ENCODE data around the gene UBA7. TPM values are rescaled to one million over a fixed set of nuclear protein-coding genes. Genes with fewer than 3 reads are reported as not detected.

UBA7 gene
- total and polyA plus RNA-seq, 2 of the 8 experiments (the other 6 are each of a cell fraction or from before 2014, with no cell fraction given) = 0.34 to 0.65 TPM

DNA sequence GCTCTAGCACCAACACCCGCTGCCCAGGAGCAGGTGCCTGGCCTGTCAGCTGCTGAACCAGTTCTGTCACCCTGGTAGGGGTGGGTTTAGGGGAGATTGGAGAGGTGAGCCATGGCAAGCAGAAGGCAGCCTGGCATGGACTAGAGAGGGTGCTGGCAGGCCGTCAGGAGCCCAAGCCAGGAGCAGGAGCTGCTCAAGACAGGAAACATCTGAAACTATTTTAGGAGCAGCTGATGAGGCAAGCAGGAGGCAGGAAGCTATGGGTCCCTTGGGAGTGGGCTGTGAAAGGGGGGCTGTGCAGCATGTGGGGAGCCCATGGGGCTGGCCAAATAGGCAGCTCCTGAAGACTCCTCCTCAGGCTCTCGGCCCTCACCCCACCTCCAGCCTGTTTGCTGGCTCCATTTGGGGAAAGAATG, 8.4 kb downstream of the UBA7 start:
- Histone ChIP-seq H3K14ac (ENCODE audit: insufficient read length) (no peak overlapping the region), H2BK5ac (ENCODE audit: low read depth, low read length) (peak overlapping the region; percentile 35; the same call in 1 of the 2 replicates), H2BK12ac (ENCODE audit: low read depth, low read length) (peak overlapping the region; percentile 92; the same call in 1 of the 2 replicates), H3K4me3 (ENCODE audit: extremely low read depth in 1 of 4, insufficient read depth in 2 of 4, low read depth in 3 of 4, low read length in 4 of 4) (no peak overlapping the region), H4K91ac (replicated peaks; ENCODE audit: insufficient read length, low read length) (no peak overlapping the region), H2BK120ac (replicated peaks; ENCODE audit: low read depth, low read length) (no peak overlapping the region), H3K36me3 (ENCODE audit: control insufficient read depth in 2 of 4, insufficient read depth in 4 of 4, low read length in 3 of 4) (no peaks in the 10 kb centered on the region), H4K5ac (ENCODE audit: insufficient read length, low read depth, low read length) (no peak overlapping the region), H3K4ac (replicated peaks; ENCODE audit: insufficient read length, low read depth, low read length) (no peak overlapping the region), H4K20me1 (replicated peaks in 1 of 2; ENCODE audit: control insufficient read depth in 1 of 2, insufficient read depth in 2 of 2, low read length in 2 of 2) (no peaks in the 10 kb centered on the region), H3K4me2 (ENCODE audit: insufficient read depth in 1 of 2, low read depth in 2 of 2, low read length in 2 of 2) (peak overlapping the region in 1 of 2 experiments; percentile 41; a peak in 1 of 4 replicates), H2BK15ac (ENCODE audit: low read length) (peak overlapping the region; percentile 98; the same call in 1 of the 2 replicates), H3K9me3 (ENCODE audit: insufficient read depth in 2 of 2, low read depth in 1 of 2, low read length in 1 of 2) (no peaks in the 10 kb centered on the region), H3K79me2 (ENCODE audit: control insufficient read depth in 1 of 2, insufficient read depth in 2 of 2, low read length in 2 of 2) (no peaks in the 10 kb centered on the region), H3K18ac (ENCODE audit: extremely low read depth, low read length) (peak overlapping the region; percentile 60; the same call in 1 of the 2 replicates), H3K56ac (replicated peaks; ENCODE audit: insufficient read length, low read depth, low read length) (no peak overlapping the region), H3K27ac (ENCODE audit: low read depth, low read length) (no peak overlapping the region), H3K27me3 (replicated peaks in 1 of 4; ENCODE audit: control insufficient read depth in 3 of 4, extremely low read depth in 1 of 4, insufficient read depth in 3 of 4, low read length in 3 of 4) (peaks cover 0 to 18% (median 15%) of the 10 kb centered on the region in 4 experiments; a peak in 6 of 7 replicates), H3K79me1 (ENCODE audit: low read depth, low read length) (no peaks in the 10 kb centered on the region), H3K23me2 (ENCODE audit: low read depth, low read length) (peaks cover 8% of the 10 kb centered on the region; the same call in 1 of the 2 replicates), H4K8ac (ENCODE audit: extremely low read depth, insufficient read depth, low read length) (no peak overlapping the region), H3K4me1 (replicated peaks in 1 of 4; ENCODE audit: control insufficient read depth in 3 of 4, insufficient read depth in 4 of 4, low read length in 3 of 4) (peaks cover 0 to 25% (median 21%) of the 10 kb centered on the region in 4 experiments; a peak in 6 of 7 replicates), H2AFZ (ENCODE audit: low read length) (no peak overlapping the region), H2BK20ac (ENCODE audit: low read length) (no peak overlapping the region), H3K23ac (ENCODE audit: insufficient read length) (no peak overlapping the region), H3K9ac (replicated peaks in 1 of 4; ENCODE audit: extremely low read depth in 1 of 4, low read depth in 3 of 4, low read length in 3 of 4) (no peak overlapping the region), H2AK5ac (ENCODE audit: low read depth, low read length) (no peak overlapping the region; the same call in 1 of the 2 replicates)
- 85% methylated on average over 3 of the region's 3 CpGs; no CpG with 5 or more reads in 1 of the 2 experiments for WGBS, 2 experiments (ENCODE audit: extremely low coverage in 1 of 2, insufficient coverage in 1 of 2, insufficient read length in 1 of 2, insufficient replicate concordance in 2 of 2, low coverage in 1 of 2, low lambda C conversion rate in 2 of 2, missing lambda C conversion rate in 1 of 2)
- POLR2A ChIA-PET (ENCODE audit: partially characterized antibody) = interaction anchor here (0.6 to 6.2 kb wide), 7 partner anchors 10 to 531 kb away, joined by 3 to 16 read pairs (median 4); partner anchors contain the start of gene AMIGO3
- CTCF ChIA-PET (ENCODE audit: partially characterized antibody) = interaction anchor here (1.3 to 17.0 kb wide), 6 partner anchors 11 to 104 kb away, joined by 6 to 266 read pairs (median 9); partner anchors contain the start of gene UBA7
- TF ChIP-seq GTF2F1 (IDR thresholded peaks at IDR 0.05; ENCODE audit: borderline replicate concordance, low read depth, low read length) (no peak), PHF8 (conservative IDR thresholded peaks at IDR 0.05; ENCODE audit: low read depth, low read length) (no peak), JUN (IDR thresholded peaks at IDR 0.05; ENCODE audit: low read depth, low read length) (no peak), EZH2 (IDR thresholded peaks at IDR 0.05; ENCODE audit: low read depth, low read length, severe bottlenecking) (no peak), POLR2A (IDR thresholded peaks at IDR 0.05; ENCODE audit: control extremely low read depth in 1 of 2, low read depth in 2 of 2, low read length in 2 of 2) (no peak), CEBPB (IDR thresholded peaks at IDR 0.05; ENCODE audit: low read depth, low read length) (no peak), POU5F1 (IDR thresholded peaks at IDR 0.05; ENCODE audit: low read depth, low read length) (no peak), CREB1 (IDR thresholded peaks at IDR 0.05) (no peak), JUND (IDR thresholded peaks at IDR 0.05; ENCODE audit: low read length) (no peak), KDM5A (IDR thresholded peaks at IDR 0.05; ENCODE audit: low read length) (no peak)
- DNase-seq (ENCODE audit: low read depth in 1 of 2, low spot score in 2 of 2) = no peak
- FAIRE-seq = no peak
